ENCODE measurements around the gene PAQR4.

The PAQR4 gene

DNA sequence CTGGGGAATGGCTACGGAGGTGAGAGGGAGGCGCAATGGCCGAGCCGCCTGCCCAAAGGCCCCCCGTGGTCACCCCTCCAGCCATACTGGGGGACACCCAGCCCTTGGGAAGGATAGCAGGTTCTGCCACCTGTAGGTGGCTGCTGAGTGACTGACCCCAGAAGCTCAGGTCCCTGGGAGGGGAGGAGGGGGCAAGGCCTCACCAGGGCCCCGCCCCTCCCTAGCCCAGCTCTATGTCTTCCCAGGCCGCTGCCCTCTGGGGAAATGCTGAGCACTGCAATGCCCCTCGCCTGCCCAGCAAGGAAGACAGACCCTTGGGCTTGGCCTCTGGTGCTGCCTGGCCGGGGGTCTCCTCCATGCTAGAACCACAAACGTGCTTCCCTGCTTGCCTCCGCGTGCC, 32.2 kb downstream of the PAQR4 start:
- TF ChIP-seq ZFX (IDR thresholded peaks at IDR 0.05; ENCODE audit: borderline replicate concordance), result no peak
- TF ChIP-seq, protein P1, sequence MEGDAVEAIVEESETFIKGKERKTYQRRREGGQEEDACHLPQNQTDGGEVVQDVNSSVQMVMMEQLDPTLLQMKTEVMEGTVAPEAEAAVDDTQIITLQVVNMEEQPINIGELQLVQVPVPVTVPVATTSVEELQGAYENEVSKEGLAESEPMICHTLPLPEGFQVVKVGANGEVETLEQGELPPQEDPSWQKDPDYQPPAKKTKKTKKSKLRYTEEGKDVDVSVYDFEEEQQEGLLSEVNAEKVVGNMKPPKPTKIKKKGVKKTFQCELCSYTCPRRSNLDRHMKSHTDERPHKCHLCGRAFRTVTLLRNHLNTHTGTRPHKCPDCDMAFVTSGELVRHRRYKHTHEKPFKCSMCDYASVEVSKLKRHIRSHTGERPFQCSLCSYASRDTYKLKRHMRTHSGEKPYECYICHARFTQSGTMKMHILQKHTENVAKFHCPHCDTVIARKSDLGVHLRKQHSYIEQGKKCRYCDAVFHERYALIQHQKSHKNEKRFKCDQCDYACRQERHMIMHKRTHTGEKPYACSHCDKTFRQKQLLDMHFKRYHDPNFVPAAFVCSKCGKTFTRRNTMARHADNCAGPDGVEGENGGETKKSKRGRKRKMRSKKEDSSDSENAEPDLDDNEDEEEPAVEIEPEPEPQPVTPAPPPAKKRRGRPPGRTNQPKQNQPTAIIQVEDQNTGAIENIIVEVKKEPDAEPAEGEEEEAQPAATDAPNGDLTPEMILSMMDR (IDR thresholded peaks at IDR 0.05), result no peak
- no peak overlapping the region for H3K27ac ChIP-seq

DNA sequence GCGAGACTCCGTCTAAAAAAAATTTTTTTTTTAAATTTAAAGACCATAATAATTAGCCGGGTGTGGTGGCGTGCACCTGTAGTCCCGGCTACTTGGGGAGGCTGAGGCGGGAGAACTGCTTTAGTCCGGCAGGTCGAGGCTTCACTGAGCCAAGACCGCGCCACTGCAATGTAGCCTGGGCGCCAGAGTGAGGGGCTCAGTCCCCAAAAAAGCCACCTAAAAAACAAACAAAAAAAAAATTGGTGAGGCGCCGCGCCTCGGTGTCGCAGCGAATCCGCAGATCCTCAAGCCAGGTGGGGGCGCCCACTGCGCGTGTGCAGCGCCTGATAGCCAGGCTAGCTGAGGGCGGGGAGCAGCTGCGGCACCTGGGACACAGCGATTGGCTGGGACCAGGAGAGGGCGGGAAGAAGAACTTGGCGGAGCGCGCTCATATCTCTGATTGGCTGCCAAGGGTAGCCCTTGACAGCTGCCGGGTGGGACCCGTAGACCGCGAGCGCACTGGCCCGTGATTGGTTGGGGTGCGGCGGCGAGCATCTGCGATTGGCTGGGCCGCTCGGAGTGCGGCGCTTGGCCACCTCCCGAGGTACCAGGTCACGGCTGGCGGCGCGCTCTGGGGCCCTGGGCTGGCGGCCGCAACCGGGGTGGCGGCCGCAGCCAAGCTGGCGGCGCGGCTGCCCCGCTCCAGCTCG, 34.6 kb downstream of the PAQR4 start:
- TF ChIP-seq, protein P1 (IDR thresholded peaks at IDR 0.05), result peak; percentile 81
- no peak for TF ChIP-seq ZFX (IDR thresholded peaks at IDR 0.05; ENCODE audit: borderline replicate concordance)
- H3K27ac ChIP-seq, result peak overlapping the region; percentile 56

DNA sequence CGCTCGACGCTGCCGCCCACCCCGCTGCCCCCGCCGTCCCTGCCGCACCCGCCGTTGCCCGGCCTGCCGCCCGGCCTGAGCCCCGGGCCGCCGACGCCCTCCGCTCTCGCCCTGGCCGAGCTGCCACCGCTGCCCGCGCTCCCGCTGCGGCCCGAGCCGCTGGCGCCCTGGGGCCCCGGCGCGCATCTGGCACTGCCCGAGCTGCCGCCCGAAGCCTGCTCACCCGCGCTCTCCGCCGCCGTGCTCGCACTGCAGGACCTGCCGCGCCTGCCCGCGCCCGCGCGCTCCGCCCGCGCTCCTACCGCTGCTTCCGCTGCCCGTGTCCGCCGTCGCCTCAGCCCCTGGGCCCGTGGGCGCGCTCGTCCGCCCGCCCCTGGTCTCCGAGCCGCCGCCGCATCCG, 35.2 kb downstream of the PAQR4 start:
- TF ChIP-seq, protein P1 (IDR thresholded peaks at IDR 0.05), result no peak
- TF ChIP-seq ZFX (IDR thresholded peaks at IDR 0.05; ENCODE audit: borderline replicate concordance), result no peak
- peak overlapping the region; percentile 56 for H3K27ac ChIP-seq

DNA sequence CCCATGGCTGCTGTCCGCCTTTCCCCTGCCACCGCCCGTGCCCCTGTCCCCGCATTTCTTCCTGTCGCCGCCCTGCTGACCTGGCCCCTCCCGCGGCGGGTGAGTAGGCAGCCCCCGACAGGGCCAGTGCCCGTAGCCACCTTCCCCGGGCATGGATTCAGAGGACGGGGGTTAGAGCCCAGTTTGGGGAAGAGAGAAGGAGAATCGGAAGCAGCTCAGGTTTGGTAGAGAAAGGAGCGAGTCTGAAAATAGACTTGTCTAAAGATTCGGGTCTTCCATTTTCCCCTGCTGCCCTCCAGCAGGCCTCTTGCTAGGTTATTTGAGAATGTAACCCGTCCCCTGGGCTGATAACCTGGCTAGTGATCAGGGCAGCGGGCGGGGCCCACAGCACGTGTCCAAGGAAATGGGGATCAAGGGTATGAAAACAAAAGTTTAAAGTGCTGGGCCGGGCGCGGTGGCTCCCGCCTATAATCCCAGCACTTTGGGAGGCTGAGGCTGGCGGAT, 35.7 kb downstream of the PAQR4 start:
- H3K27ac ChIP-seq, result peak overlapping the region; percentile 56
- TF ChIP-seq, protein P1 (IDR thresholded peaks at IDR 0.05), result no peak

DNA sequence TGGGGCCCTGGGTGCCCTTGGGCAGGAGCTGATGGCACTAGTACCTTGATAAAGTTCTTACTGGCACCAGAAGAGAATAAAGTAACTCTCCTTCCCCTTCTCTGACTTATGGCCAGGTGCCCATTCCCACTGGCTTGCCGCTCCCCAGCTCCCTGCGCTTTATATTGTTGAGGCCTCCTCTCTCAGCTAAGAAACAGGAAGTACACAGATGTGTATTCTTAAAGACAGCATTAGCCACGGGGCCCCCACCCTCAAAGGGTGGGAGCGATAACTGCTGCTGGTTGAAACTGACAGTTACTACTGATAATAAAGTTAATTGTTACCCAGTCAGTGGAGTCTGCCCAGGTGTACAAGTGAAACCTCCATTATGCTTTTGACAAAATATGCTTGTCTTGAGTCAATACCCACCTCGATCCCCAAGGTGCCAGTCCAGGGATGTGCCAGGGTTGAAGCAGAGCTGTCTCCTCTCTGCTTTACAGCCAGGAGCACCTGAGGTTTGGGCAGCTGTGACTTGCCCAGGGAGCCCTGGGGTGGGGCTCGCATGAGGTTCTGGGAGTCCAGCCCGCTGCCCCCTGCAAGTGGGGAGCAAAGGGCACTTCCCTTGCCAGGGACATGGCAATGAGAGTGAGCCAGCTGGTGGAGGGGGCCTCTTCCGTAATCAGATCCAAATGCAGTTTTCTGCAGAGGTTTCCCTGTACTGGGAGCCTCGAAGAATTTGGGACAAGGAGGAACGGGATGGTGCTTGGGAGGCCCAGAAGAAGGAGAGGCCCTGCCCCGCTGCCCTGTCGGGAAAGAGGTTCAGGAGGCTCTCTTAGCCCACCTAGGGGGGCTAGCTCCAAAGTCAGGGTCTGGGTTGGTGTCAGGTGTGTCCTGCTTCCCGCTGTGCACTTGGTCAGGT, 38.2 kb downstream of the PAQR4 start:
- no peak overlapping the region for H3K27ac ChIP-seq

DNA sequence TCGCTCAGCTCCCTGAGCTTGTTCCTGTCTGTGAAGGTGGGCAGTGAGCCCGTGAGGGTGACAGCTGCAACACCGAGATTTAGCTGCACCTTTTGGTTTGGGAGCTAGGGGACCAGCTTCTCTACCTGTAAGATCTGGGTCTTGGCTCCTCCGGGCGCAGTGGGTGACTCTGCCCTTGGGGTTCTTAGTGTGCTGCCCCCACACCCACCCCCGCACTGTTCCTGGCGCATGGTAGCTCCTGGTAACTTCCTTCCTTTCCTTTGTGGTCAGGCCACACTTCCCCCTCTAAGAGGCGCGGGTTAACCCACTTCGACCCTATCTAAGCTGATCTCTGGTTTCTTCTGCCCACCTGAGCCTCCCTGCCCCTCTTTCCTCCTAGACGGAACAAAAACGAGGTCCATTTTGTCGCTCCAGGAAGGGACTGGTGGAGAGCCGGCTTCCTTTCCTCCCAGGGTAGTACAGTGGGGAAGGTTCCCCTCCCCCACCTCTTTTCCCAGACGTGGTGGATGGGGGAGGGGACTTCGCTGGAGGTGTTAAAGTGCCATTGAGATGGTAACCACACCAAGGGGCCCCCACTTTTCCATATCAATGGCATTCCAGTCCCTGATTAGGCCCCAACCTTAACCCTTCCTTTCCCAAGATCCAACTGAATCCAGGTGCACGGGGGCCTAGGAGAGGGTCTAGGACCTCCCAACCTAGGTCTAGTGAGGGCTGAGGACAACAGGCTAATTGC, 39.0 kb downstream of the PAQR4 start:
- TF ChIP-seq, protein P1 (IDR thresholded peaks at IDR 0.05), result no peak
- TF ChIP-seq ZFX (IDR thresholded peaks at IDR 0.05; ENCODE audit: borderline replicate concordance), result no peak
- H3K27ac ChIP-seq, result no peak overlapping the region

More for the DNA sequence above, 38.2 kb downstream of the PAQR4 start:
- TF ChIP-seq, protein P1 (IDR thresholded peaks at IDR 0.05), result no peak
